SK-N-SH (cell line): Measurements from ENCODE around the gene IFITM1.

Experiments
- NRF1 ChIP-seq: IDR thresholded peaks from 2 replicates; pipeline ENCODE4 v1.6.1; 2012; ENCODE audit warnings: low read depth, mild to moderate bottlenecking, low read length
- SMC3 ChIP-seq: IDR thresholded peaks from 2 replicates; pipeline ENCODE4 v1.6.1; 2012; ENCODE audit warnings: low read depth, low read length, improper control_type of control experiment
- TAF1 ChIP-seq: IDR thresholded peaks from 2 replicates; pipeline ENCODE4 v1.6.1; 2012; ENCODE audit warnings: low read depth, mild to moderate bottlenecking, low read length, moderate library complexity, borderline replicate concordance
- TEAD4 ChIP-seq: IDR thresholded peaks from 2 replicates; pipeline ENCODE4 v1.4.0; 2012; ENCODE audit warnings: mild to moderate bottlenecking, borderline replicate concordance; ENCODE audit not compliant: insufficient read depth
- YY1 ChIP-seq: IDR thresholded peaks from 2 replicates; pipeline ENCODE4 v1.4.0; 2012; ENCODE audit warnings: low read depth, mild to moderate bottlenecking
- TF ChIP-seq, protein P1 (sequence below): fragments of 200-600 bp; sonication (generic); IDR thresholded peaks from 2 replicates; pipeline ENCODE4 v1.6.1; 2017; ENCODE audit warnings: antibody characterized with exemption, mild to moderate bottlenecking, moderate library complexity

DNA sequence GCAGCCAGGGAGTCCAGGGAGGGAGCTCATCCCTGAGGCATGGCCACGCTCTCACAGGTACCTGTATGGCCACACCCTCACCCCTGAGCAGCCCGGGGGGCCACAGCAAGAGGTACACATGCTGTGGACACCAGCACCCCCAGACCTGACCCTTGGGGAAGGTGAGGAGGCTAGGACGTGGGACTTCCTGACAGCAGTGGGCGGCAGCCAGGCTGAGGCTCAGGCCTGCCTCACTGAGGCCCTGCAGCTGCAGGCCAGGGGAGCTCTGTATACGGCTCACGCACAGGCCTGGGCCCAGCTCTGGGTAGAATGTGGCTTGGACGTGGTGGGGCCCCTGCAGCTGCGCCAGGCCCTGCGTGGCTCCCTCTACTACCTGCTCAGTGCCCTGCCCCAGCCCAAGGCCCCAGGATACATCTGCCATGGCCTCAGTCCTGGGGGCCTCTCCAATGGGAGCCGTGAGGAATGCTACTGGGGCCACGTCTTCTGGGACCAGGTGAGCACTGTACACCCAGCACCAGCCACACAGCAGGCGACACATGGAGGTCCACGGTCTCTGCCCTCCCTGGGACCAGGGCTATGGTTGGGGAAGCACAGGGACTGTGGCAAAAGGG is 23.1 kb upstream of the IFITM1 start:
- TF ChIP-seq YY1, result no peak
- TF ChIP-seq, protein P1, sequence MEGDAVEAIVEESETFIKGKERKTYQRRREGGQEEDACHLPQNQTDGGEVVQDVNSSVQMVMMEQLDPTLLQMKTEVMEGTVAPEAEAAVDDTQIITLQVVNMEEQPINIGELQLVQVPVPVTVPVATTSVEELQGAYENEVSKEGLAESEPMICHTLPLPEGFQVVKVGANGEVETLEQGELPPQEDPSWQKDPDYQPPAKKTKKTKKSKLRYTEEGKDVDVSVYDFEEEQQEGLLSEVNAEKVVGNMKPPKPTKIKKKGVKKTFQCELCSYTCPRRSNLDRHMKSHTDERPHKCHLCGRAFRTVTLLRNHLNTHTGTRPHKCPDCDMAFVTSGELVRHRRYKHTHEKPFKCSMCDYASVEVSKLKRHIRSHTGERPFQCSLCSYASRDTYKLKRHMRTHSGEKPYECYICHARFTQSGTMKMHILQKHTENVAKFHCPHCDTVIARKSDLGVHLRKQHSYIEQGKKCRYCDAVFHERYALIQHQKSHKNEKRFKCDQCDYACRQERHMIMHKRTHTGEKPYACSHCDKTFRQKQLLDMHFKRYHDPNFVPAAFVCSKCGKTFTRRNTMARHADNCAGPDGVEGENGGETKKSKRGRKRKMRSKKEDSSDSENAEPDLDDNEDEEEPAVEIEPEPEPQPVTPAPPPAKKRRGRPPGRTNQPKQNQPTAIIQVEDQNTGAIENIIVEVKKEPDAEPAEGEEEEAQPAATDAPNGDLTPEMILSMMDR, result no peak
- TF ChIP-seq TAF1, result no peak
- no peak for TF ChIP-seq TEAD4
- TF ChIP-seq NRF1, result no peak
- TF ChIP-seq SMC3, result no peak
